Calu3 (cell line): ENCODE measurements around the gene ALDH1L1. TPM values are rescaled to one million over a fixed set of nuclear protein-coding genes. Genes with fewer than 3 reads are reported as not detected.

ENCODE experiments used
- BruUV-seq: library from RNA; stranded (reverse); fragments of 400-500 nt; replicated peaks from 2 replicates; lab custom pipeline; 2021; lab: Mats Ljungman, UMichigan
- CTCF ChIA-PET: fragments of 300-600 bp; sonication (Branson Sonifier 250); formaldehyde crosslinking; loops from one replicate; lab custom pipeline; 2022; ENCODE audit warnings: antibody characterized with exemption; lab: Charles Lee
- DNase-seq: peaks from one replicate; pipeline ENCODE4 v3.0.0; 2022
- H3K27ac Mint-ChIP-seq: one replicate; pipeline ENCODE4 v1.8.0; 2022; ENCODE audit warnings: mixed read lengths; ENCODE audit not compliant: unreplicated experiment
- H3K27me3 Mint-ChIP-seq: one replicate; pipeline ENCODE4 v1.8.0; 2022; ENCODE audit warnings: mixed read lengths; ENCODE audit not compliant: unreplicated experiment
- H3K36me3 Mint-ChIP-seq: one replicate; pipeline ENCODE4 v1.8.0; 2022; ENCODE audit warnings: mild to moderate bottlenecking, moderate library complexity, mixed read lengths; ENCODE audit not compliant: insufficient read depth, unreplicated experiment
- H3K4me1 Mint-ChIP-seq: one replicate; pipeline ENCODE4 v1.8.0; 2022; ENCODE audit warnings: mild to moderate bottlenecking, low read depth, mixed read lengths; ENCODE audit not compliant: unreplicated experiment
- H3K4me3 Mint-ChIP-seq: one replicate; pipeline ENCODE4 v1.8.0; 2022; ENCODE audit warnings: mild to moderate bottlenecking, low read depth, moderate library complexity, mixed read lengths; ENCODE audit not compliant: unreplicated experiment
- H3K9me3 Mint-ChIP-seq: one replicate; pipeline ENCODE4 v1.8.0; 2022; ENCODE audit warnings: low read depth, mixed read lengths; ENCODE audit not compliant: unreplicated experiment
- intact Hi-C: fragments of 100-400 bp; cut with micrococcal nuclease; formaldehyde crosslinking; loops from one replicate; pipeline ENCODE4 v1.10.0; 2022; ENCODE audit not compliant: unreplicated experiment
- total RNA-seq: library from RNA; stranded (reverse); gene quantifications from 2 replicates; pipeline ENCODE4 v1.2.3, GENCODE V29; 2022
- TF ChIP-seq, protein P1 (sequence below): fragments of 200-600 bp; IDR thresholded peaks from one replicate; pipeline ENCODE4 v1.8.0; 2022; ENCODE audit warnings: antibody characterized with exemption; ENCODE audit not compliant: unreplicated experiment

Gene ALDH1L1
- total RNA-seq, 1 experiment from 2014 or later, result 4.4 TPM

DNA sequence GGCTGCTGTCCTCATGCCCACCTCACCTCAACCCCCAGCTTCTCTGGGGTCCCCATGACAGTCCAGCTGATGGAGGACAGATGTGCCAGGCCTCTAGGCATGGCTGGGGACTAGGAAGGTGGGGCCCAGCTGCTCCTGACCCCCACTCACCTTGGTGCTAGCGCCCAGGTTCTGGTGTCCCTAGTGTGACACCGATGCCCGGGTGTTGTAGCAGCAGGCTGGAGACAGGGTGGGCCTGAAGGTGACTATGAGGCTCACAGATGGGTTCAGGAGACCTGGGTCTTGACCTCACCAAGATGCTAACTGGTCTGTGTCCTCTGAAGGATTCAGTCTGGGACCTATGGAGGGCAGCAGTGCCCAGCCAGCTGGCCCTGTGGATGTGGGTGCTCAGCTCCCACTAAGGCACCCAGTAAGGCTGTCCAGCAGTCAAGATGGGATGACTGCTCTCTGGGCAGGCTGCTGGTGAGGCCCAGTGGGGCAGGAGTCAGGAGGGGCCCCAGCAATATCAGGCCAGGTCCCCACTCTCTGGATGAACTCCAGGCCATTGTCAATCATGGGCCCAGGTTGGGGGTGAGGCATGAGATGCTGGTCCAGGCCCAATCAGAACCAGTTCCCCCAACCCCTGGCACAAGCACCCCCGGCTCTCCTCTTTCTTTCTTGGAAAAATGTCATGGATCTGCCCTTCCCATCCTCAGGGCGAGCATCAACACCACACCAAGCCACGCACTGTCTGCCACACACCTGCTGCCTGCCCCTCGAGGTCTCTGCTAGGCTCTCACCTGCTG is 33.0 kb downstream of the ALDH1L1 start:
- no peak overlapping the region for H3K27ac Mint-ChIP-seq
- H3K4me1 Mint-ChIP-seq, result no peaks in the 10 kb centered on the region
- TF ChIP-seq, protein P1, sequence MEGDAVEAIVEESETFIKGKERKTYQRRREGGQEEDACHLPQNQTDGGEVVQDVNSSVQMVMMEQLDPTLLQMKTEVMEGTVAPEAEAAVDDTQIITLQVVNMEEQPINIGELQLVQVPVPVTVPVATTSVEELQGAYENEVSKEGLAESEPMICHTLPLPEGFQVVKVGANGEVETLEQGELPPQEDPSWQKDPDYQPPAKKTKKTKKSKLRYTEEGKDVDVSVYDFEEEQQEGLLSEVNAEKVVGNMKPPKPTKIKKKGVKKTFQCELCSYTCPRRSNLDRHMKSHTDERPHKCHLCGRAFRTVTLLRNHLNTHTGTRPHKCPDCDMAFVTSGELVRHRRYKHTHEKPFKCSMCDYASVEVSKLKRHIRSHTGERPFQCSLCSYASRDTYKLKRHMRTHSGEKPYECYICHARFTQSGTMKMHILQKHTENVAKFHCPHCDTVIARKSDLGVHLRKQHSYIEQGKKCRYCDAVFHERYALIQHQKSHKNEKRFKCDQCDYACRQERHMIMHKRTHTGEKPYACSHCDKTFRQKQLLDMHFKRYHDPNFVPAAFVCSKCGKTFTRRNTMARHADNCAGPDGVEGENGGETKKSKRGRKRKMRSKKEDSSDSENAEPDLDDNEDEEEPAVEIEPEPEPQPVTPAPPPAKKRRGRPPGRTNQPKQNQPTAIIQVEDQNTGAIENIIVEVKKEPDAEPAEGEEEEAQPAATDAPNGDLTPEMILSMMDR, result no peak
- intact Hi-C loops, result no loop called here
- H3K27me3 Mint-ChIP-seq, result no peaks in the 10 kb centered on the region
- no peak for DNase-seq
- no peaks in the 10 kb centered on the region for H3K36me3 Mint-ChIP-seq
- CTCF ChIA-PET, result no interaction called here
- H3K4me3 Mint-ChIP-seq, result no peak overlapping the region
- no peaks in the 10 kb centered on the region for H3K9me3 Mint-ChIP-seq
- no TSS peak for BruUV-seq

DNA sequence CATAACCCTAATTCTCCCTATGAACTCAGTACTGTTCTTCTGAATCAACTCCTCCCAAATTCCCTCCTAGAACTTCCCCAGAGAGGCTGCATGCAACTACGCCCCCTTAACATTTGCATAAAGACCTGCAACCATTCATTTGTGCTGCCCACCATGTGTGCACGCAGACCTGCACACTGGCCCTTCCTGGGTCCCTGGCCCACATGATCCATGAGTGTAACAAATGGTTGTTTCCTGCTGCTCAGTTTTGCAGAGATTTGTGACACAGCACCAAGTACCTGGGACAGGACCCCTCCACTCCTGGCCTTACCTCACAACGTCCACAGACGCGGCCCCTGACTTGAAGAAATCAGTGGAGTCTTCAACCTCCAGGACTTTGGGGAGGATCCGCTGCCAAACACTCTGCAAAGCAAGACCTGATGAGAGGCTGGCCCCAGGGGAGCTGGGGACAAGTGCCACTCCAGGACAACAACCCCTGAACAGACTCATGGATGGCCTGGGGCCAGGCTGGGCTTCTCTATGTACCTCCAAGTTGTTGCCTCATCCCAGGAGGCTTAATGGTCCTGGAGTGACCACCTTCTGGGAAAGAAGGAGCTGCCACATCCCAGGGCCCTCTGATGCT is 33.8 kb downstream of the ALDH1L1 start:
- no TSS peak for BruUV-seq
- Mint-ChIP-seq H3K4me1 (no peaks in the 10 kb centered on the region), H3K27ac (no peak overlapping the region), H3K9me3 (no peaks in the 10 kb centered on the region), H3K36me3 (no peaks in the 10 kb centered on the region), H3K27me3 (peaks cover under 1% of the 10 kb centered on the region), H3K4me3 (no peak overlapping the region)
- CTCF ChIA-PET, result interaction anchor here (1.1 kb wide), 1 partner anchor 12 kb away, joined by 3 read pairs; no protein-coding TSS in a partner anchor
- TF ChIP-seq, protein P1, result no peak
- intact Hi-C loops, result no loop called here
- no peak for DNase-seq

DNA sequence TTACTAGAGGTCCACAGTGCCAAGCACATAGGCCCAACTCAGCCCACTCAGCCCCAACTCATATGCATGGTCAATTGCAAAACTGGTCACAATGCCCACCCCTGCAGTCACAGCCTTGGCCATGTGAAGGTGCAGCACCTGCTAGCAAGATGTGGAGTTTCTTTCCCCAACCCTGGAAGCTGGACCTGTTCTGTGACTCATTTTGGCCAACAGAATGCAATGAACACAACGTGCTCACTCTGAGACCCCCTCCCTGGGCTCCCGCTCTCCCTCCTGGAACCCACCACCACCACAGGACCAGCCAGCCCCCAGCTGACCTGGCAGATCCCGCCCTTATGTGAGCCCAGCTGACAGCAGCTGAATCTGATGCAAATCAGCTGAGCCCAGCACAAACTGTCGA is 34.4 kb downstream of the ALDH1L1 start:
- CTCF ChIA-PET, result interaction anchor here (1.1 kb wide), 1 partner anchor 11 kb away, joined by 3 read pairs; no protein-coding TSS in a partner anchor
- Mint-ChIP-seq H3K4me3 (no peak overlapping the region), H3K27me3 (peaks cover 6% of the 10 kb centered on the region), H3K9me3 (no peaks in the 10 kb centered on the region), H3K36me3 (no peaks in the 10 kb centered on the region), H3K4me1 (no peaks in the 10 kb centered on the region), H3K27ac (no peak overlapping the region)
- DNase-seq, result no peak
- TF ChIP-seq, protein P1, result no peak
- intact Hi-C loops, result no loop called here
- BruUV-seq, result no TSS peak

DNA sequence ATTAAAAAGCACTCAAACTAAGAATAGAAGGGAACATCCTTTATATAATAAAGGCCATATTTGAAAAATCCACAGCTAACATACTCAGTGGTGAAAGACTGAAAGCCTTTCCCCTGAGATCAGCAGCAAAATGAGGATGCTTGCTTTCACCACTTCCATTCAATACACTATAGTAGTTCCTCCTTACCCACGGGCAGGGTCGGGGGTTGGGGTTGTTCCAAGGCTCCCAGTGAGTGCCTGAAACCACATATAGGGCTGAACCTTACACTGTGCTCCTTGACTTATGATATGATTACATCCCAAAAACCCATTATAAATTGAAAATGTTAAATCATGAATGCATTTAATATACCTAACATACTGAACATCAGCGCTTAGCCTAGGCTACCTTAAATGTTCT is 37.7 kb downstream of the ALDH1L1 start:
- Mint-ChIP-seq H3K27ac (no peak overlapping the region), H3K27me3 (peaks cover 28% of the 10 kb centered on the region), H3K9me3 (no peaks in the 10 kb centered on the region), H3K36me3 (no peaks in the 10 kb centered on the region), H3K4me3 (no peak overlapping the region), H3K4me1 (no peaks in the 10 kb centered on the region)
- TF ChIP-seq, protein P1, result no peak
- DNase-seq, result no peak
- BruUV-seq, result no TSS peak
- CTCF ChIA-PET, result no interaction called here
- intact Hi-C loops, result no loop called here
